Measurements from ENCODE around the gene FAM168B.

Gene FAM168B

GRCh38 chr2:131039535-131039907, 53.7 kb downstream of the FAM168B start:
- DNase-seq, result no peak

DNA sequence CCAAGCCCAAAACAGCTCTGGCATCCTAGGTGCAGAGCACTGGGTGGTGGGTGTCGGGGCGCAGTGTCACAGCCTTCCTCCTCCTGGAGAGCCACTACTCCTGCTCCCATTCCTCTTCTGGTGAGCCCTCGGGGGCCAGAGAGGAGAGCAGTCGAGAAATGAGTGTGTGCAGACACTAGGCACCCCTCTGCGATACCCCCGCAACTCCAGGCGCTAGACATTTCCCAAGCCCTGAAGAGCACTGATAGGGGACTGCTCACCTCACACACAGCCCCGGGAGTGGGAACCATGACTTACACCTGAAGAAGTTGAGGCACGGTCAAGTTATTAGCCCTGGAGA, 54.2 kb downstream of the FAM168B start:
- DNase-seq, result no peak

DNA sequence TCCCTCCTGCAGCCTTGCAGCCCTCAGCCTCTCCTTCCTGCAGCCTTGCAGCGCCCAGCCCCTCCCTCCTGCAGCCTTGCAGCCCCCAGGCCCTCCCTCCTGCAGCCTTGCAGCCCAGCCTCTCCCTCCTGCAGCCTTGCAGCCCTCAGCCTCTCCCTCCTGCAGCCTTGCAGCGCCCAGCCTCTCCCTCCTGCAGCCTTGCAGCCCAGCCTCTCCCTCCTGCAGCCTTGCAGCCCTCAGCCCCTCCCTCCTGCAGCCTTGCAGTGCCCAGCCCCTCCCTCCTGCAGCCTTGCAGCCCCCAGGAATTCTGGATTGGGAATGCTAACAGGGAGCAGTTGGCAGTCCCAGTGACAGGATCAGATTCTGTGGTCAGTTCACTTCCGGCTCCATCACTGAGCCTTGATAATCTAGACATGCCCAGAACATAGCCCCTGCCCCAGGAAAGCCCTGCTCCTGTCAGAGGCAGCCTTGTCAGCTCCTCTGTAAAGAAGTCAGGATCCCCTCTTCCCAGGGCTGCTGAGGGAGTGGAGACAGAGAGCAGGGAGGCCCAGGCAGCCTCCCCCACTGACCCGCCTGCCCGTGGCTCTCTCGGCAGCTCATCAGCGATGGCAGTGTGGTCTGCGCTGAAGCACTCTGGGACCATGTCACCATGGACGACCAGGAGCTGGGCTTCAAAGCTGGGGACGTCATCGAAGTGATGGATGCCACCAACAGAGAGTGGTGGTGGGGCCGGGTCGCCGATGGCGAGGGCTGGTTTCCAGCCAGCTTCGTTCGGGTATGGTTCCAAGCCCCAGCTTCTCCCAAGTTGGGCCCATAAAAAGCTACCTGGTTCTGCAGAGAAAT, 54.8 kb downstream of the FAM168B start:
- DNase-seq, result no peak

DNA sequence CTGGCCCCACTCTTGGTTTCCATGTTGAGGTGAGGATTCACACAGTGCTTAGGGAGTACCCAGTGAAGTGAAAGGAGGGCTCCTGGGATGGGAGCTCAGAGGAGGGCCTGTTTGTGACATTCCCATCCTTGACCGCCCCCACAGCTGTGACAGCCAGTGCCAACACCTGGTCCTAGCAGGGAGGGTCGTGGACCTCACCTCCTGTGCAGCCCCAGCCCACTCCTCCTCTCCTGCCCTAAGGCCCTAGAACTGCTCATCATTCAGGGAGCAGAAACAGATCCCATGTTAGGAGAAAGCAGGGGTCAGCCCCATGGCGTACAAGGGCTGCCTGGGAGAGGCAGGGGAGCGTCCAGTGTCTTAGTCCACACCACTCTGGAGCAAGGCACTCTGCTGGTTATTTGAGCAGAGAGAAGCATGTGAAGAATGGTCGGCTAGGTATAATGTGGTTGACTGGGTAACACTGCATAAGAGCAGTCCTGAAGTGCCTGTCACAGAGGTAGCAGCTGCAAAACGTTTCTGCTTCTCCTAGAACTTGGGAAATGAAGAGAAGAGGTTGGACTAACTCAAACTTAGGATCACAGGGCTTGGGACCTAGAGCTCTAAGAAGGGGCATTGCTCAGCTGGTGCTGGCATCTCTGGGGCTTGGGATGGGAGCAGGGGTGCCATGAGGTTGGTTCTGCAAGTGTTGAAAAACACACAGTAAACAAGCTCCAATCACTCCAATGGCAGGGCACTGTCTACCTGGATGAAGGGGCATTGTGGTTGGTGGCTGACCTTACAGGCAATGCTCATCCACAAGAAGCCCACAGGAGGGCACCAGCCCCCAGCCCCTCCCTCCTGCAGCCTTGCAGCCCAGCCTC, 55.6 kb downstream of the FAM168B start:
- no peak for DNase-seq

GRCh38 chr2:131036696-131037397, 56.4 kb downstream of the FAM168B start:
- no peak for DNase-seq

DNA sequence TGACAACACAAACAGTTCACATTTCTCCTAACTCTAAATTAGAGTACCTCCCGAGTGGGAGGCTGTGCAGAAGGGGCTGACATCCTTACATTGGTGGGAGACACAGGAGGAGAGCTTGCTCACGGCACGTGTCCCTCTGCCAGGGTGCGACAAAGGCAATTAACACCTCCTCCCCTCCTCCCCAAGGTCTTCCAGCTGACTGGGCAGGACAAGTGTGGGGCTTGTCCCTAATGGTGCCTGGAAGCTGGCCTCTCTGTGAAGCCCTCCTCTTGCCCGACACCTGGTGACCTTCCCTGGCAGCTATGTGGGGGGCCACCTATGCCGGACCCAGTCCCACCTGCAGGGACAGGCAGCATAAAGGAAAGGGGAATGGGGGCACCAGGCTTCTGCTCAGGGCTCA, 57.0 kb downstream of the FAM168B start:
- DNase-seq, result no peak

DNA sequence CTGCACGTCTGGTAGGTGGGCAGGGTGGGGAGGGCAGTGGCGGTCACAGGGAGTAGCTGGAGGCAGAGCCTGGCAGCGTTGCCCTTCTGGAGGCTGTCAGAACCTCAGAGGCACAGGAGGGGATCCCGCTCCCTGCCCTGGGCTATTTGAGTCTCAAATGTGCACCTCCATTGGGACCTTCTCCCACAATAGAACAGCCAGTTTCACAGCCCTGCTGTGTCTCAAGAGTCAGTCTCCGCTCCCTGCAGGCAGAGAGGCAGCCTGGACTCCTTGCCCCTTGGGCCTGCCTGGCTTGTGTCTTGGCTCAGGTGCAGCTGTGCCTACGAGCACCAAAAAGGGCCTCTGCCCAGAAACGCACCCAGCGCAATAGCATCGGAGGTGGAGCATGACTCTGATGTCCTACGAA, 57.4 kb downstream of the FAM168B start:
- DNase-seq, result no peak

DNA sequence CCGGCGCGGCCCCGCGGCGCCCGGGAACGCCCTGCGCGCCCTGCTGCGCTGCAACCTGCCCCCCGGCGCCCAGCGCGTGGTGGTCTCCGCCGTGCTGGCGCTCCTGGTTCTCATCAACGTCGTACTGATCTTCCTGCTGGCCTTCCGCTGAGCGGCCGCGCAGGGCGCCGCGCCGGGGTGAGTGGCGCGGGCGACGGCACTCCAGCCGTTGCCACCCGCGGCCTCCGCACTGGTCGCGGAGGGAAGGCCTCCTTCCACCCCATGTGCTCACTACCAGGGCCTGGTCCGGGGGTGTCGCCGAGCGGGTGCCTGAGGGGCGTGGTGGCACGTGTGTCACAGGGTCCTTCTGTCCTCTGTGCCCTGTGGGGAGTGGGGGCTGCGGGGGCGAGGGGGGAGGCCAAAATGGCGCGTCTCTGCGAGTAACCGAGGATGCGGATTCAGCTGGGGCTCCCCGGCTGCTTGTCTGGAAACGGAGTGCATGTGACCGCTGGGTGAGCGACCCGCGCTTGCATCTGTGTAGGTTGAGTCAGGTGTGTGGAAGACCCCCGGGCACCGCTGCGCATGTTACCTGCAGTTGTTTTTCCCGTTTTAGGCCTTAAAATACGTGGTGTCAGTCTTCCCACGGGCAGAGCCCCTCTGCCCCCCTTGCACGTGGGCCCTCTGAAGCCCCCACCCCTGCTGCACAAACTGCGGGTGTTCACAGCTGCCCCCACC, 58.0 kb downstream of the FAM168B start:
- no peak for DNase-seq

DNA sequence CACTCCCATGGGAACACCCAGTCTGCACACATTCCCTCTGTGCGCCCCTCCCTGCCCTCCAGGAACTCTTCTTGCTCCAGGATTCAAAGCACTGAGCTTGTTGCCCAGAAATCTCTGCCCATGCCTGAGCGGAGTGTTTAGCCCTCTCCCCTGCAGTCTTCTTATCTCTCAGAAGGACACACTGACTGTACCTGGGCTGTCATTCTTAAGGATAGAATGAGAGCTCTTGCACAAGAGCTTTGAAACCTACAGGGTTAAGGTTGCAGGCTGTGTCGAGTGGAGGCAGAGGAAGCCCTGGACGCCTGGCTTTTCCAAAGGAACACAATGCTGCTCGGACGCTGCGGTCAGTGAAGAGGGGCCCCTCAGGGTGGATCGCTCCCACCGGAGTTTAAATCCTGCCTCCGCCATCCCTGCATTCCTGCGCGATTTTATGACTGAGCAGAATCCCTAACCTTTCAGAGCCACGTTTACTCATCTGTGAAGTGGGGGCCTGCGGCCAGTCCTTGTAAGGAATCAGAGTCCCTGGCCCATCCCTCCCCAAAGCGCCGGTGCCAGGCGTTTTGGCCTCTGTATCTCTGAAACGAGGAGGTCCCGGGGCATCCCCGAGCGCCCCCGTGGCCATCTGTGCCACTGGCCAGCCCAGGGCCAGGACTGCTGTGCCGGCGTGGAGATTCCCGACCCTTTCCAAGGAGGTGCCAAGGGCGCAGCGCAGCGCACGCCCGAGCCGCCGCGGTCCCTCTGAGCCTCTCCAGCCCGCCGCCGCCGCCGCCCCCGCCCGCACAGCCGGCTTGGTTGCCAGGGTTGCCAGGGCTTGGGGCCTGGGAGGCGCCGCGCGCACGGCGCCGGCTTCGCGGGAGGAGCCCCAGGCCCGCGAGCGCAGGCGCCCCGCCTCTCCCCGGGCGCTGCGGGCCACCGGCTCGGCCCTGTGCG, 58.9 kb downstream of the FAM168B start:
- no peak for DNase-seq

GRCh38 chr2:131033786-131034121, 59.5 kb downstream of the FAM168B start:
- DNase-seq, result no peak

DNA sequence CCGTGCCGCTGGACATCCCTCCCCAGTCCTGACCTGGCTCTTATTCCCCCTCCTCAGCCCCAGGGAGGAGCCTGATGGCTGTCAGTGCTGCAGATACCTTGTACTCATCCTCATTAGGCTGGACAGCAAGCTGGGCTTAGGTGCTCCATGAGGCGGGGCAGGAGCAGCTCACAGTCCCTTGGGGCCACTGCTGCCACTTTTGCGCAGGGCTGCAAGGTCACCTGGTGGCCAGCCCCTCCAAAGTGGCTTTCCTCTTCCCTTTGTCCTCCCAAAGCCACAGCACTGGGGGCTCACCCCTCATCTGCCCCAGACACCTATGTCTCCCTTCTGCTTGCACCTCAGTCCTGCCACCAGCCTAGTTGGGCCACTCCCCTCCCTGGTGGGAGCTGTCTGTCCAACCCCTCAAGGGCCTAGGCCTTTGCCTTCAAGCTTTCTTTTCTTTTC, 60.8 kb downstream of the FAM168B start:
- no peak for DNase-seq

DNA sequence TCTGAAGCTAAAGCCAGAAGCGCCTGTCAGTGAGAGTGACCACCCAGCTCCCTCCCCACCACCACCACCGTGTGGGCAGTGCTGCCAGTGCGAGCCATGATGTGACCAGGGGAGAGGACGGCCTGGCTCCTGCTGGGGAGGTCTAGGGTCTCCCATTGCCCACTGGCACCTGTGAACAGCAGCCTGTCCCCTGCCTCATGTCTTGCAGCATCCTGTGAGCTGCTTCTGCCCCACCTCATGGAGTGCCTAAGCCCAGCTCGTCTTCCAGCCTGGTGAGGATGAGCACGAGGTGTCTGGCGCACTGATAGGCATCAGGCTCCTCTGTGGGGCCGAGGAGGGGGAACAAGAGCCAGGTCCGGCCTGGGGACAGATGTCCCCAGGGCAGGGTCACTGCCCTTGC, 61.4 kb downstream of the FAM168B start:
- no peak for DNase-seq

GRCh38 chr2:131031431-131031841, 61.8 kb downstream of the FAM168B start:
- DNase-seq, result no peak

- DNase-seq, result no peak
Measured at GRCh38 chr2:131030478-131030971, 62.7 kb downstream of the FAM168B start.

- no peak for DNase-seq
Measured at GRCh38 chr2:131029812-131030211, 63.4 kb downstream of the FAM168B start.

DNA sequence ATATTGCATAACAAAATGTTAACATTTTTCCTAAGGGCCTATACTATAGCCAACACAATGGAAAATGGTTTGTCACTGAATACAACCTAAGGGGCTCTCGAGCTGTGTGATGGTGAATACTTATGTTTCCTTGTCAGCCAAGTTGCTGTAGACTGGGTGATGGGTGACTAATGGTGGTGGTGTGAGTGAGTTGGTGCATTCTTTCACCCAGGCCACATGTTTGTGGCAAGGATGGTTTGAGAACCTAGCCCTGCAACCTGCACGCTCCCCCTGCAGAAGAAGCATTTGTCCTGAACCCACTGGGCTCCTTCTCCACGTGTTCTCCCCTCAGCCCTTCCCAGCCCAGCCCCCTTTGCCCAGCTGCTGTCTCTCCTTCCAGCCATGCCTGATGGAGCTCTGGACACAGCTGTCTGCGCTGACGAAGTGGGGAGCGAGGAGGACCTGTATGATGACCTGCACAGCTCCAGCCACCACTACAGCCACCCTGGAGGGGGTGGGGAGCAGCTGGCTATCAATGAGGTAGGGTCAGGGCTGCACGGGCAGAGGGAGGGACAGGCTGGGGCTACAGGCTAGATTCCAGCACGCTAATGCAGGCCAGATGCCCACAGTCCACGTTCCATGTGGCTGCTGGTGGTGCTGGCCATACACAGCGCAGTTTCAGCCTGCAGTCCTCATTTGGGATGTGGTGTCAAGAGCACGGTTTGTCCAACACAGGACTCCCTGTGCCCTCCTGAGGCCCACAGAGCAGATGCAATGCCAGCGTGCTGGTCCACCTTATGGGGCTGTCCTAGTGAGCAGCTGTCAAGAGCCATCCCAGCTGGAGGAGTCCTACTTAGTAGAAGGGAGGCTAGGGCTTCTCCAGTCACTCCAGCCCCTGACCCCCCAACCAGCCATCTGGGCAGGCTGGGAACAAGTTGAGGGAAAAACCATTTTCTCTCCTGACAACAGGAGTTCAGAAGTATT, 65.4 kb downstream of the FAM168B start:
- DNase-seq, result no peak

DNA sequence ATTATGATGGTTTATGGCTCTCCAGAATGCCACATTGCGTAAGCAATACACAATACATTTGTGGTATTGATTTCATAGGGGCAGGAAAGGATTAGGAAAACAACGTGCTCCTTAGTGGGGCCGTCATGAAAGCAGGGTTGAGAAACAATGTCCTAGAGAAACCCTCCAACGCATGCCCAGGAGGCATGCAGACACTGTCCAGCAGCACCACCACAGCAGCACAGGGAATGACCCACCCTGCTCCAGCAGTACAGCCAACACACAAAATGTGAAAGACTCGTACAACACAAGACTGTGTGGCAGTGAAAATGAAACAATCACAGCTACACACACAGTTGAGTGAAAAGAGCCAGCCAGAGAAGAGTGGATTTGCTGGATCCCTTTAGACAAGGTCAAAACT, 66.3 kb downstream of the FAM168B start:
- no peak for DNase-seq

DNA sequence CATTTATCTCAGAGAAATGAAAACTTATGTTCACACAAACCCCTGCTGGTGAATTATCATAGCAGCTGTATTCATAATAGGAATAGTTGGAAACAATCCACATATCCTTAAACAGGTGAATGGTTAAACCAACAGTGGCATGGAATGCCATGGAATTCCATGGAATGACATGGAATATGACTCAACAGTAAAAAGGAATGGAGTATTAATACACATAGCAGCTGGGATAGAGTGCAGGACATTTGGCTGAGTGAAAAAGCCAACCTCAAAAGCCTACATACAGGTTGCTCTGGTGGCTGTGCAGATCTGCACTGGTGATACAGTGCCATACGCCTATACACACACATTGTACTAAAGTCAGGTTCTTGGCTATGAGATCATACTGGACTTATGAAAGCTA, 69.5 kb downstream of the FAM168B start:
- DNase-seq, result no peak

DNA sequence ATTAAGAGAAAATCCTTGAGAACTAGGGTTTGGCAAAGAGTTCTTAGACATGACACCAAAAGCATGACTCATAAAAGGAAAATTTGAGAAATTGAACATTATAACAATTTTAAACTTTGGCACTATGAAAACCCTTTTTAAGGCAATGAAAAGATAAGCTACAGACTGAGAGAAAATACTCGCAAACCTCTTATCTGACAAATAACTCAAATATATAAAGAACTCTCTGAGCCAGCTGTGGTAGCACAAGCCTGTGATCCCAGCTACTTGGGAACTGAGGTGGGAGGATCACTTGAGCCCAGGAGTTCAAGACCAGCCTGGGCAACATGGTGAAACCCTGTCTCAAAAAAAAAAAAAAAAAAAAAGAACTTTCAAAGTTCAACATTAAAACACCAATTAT, 70.5 kb downstream of the FAM168B start:
- no peak for DNase-seq
